ENCODE data around the gene NOP9.
"Not testable (repeated sequence)": the region's sequence is repeated elsewhere in the genome, so short reads cannot be mapped to it uniquely, and the experiment has no call there.

The NOP9 gene

DNA sequence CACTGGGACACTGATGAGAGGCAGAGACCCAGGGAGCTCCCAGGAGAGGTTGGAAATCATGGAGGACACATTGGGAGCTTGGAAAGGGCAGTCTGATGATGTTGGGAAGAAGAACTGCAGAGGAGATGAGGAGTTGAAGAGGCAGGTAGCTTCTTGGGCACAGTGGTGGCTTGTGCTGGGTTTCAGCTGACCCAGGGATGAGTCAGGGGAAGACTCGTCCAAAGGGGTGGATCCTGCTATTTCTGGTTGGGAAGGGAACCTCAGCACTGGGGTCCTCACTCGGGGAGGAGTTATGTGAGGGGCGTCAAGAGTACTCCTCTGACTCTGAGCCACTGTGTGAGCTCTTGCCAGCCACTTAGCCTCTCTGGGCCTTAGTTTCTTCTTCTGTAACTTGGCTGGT lies 23.7 kb downstream of the NOP9 start:
- in situ Hi-C loops (cut with MboI; ENCODE audit: low sequenced_read_pairs) = no loop called here

DNA sequence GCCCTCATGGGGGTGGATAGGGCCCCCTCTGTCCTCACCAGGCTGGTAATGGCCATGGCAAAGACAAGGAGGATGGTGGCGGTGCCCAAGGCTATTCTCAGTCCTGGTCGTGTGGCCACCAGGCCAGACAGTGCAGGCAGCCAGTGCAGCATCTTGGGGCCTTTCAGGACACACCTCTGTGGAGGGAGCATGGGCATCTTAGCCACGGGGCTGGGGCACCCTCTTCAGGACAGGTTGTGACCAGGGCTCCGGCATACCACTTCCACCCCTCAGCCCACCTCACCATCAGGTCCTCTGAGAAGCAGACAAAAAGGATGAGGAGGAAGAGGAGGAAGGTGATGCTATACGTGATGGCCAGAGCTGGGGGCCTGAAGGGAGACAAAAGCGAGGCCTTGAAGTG lies 24.4 kb downstream of the NOP9 start:
- in situ Hi-C loops (cut with MboI; ENCODE audit: low sequenced_read_pairs) = no loop called here

DNA sequence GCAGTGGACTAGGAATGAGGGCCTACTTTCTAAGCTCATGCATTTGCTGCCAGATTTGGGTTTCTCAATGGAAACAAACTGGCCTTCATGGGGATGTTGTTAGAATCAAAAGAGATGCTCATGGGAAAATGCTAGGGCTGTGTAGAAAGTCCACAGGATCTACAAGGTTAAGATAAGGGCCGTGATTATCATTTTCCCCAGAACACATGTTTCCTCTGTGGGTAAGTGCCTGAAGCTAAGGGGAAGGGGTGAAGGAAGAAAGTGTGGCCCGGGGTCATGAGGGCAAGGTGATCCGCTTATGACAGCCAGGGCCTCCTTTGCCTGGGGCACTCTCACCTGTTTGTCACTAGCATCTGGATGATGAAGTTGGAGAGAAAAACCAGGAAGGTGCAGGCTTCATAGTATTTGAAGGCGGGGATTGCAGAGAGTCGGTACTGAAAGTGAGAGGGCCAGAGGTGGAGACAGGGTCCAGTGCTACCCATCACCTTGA lies 25.4 kb downstream of the NOP9 start:
- in situ Hi-C loops (cut with MboI; ENCODE audit: low sequenced_read_pairs) = no loop called here

DNA sequence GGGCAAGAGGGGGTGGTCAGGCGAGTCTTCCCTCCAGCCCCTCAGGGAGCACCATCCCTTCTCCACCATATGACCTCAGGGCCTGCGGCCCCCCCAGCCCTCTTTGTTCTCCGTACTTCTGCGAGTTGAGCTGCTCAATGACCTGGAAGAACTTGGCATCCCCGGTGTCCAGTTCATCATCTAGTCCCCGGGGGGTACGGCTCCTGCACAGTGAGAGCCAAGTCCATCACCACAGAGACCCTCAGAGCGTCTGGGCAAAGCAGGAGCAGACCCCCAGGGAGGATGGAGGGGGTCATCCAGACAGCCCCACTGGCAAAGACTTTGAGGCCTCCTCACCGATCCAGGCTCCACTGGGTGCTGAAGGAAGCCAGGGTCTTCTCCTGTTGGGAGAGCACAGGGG lies 26.3 kb downstream of the NOP9 start:
- in situ Hi-C loops (cut with MboI; ENCODE audit: low sequenced_read_pairs) = no loop called here

DNA sequence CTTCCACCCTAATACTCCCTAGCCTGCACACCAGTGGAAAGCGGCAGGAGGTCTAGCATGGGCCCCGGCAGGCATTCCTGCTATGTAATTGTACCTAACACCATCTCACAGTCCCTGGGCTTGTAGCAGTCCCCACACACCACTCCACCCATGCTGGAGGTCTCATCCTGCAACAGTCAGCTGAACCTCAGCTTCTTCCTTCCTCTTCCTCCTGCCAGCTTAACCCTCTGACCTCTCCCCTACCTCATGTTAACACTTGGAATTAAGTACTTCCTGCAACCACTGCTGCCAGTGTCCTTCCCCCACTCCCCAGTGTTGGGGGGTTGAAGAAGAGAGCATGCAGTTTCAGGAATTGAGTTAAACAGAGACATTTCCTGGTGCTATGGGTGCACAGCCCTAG lies 27.7 kb downstream of the NOP9 start:
- in situ Hi-C loops (cut with MboI; ENCODE audit: low sequenced_read_pairs) = no loop called here

DNA sequence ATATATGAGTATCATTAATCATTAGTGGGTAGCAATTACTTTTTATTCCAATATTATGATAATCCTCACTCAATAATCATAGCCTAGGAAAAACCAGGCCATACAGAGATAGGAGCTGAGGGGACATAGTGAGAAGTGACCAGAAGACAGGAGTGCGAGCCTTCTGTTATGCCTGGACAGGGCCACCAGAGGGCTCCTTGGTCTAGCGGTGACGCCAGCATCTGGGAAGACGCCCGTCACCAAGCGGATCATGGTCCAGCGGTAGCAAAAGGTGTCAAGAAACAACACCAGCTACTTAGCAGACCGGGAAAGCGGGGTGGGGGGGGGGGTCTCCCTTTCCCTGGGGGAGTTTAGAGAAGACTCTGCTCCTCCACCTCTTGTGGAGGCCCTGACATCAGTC lies 28.3 kb downstream of the NOP9 start:
- in situ Hi-C loops (cut with MboI; ENCODE audit: low sequenced_read_pairs) = not testable (repeated sequence)

DNA sequence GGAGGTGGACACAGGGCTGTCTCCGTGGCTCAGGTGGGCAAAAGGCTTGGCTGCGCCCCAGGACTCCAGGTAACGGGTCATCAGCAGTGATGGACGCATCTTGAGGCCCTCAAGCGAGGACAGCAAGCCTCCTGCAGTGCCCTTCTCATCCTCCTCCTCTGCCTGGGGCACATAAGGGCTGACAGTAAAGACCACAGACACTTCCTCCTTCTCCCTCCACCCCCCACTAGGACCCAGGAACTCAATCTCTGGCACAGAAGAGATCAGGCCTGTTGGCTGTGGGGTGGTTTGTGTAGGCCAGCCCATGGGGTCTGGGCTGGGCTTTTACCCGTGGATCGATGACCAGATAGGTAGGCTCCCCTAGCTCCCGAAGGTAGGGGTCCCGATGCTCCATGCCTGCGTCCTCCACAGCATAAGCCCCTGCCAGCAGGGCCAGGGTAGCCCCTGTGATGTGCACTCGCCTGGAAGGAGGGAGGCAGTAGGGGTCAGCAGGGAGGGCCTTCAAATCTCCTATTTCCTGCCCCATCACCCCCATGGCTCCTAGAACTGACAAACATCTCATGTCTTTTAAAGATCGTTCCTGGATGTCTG lies 29.5 kb downstream of the NOP9 start:
- in situ Hi-C loops (cut with MboI; ENCODE audit: low sequenced_read_pairs) = no loop called here

DNA sequence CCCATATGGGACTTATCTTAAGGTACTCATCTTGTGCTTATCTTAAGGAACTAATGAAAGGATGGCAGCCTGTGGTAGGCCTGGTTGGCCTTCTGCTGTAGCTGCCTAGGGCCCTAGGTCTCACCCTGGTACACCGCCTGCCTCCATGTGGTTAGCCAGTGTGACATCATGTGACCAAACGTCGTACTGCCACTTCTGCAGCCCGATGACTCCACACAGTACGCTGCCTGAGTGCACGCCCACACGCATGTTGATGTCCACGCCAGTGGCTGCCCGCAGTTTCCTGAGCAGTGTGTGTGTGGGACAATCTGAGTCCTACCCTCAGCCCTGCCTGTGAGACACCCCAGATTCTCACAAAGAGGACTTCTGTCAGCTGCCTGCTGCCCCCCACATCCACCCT lies 30.1 kb downstream of the NOP9 start:
- in situ Hi-C loops (cut with MboI; ENCODE audit: low sequenced_read_pairs) = loop anchor here (5.0 kb wide), 1 partner anchor 108 kb away; no protein-coding TSS in a partner anchor

DNA sequence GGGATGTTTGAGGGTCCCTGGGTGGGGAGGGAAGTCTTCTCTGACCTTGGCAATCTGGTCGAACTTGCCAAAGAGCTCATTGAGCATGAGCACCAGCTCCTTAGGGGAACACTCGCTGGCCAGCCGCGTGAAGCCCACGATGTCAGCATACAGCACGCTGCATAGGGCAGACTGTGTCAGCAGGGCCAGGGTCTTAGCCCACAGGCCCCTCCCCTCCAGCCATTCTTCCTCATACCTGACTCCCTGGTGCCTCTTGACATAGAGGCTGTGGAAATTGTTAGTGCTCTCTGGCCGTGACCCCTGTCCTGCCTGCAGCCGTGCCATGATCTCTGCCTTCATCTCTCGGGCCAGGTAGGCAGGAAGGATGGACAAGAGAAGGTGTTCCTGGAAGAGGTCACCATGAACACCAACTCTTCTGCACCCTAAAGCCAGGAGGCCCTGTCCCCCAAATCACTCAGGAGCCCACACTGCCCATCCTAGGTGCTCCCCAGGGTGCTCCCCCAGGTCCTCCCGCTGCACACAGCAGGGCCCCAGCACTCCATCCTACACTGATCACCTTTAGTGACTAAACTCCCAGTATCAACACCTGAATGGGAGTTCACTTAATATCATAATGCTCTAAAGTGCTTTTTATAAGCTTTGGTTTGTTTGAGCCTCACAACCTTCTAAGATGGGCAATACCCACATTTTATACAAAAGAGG lies 31.5 kb downstream of the NOP9 start:
- in situ Hi-C loops (cut with MboI; ENCODE audit: low sequenced_read_pairs) = loop anchor here (5.0 kb wide), 1 partner anchor 106 kb away; no protein-coding TSS in a partner anchor

DNA sequence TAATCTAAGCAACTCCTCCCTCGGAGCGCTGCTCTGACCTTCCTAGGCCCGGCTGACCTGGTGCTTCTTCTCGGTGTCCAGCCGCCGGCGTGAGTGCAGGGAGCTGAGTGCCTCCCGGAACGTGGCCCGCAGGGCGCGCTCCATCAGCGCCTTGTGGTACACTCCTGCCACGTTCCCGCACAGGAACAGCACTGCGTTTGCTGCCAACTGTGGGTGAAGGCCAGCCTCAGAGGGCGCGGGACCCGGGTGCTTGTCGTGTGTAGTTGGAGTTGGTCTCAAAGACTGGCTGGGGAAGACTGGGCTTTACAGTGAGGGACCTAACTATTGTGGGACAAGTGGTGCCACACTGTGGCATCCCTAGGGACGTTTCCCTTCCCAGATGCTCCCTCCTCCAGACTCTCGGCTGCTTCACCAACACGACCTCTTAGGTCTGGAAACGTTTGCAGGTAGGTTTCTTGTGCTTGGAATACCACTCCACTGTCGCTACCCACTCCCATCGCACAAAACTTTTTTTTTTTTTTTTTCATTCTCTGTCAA lies 32.1 kb downstream of the NOP9 start:
- in situ Hi-C loops (cut with MboI; ENCODE audit: low sequenced_read_pairs) = loop anchor here (5.0 kb wide), 1 partner anchor 106 kb away; no protein-coding TSS in a partner anchor

DNA sequence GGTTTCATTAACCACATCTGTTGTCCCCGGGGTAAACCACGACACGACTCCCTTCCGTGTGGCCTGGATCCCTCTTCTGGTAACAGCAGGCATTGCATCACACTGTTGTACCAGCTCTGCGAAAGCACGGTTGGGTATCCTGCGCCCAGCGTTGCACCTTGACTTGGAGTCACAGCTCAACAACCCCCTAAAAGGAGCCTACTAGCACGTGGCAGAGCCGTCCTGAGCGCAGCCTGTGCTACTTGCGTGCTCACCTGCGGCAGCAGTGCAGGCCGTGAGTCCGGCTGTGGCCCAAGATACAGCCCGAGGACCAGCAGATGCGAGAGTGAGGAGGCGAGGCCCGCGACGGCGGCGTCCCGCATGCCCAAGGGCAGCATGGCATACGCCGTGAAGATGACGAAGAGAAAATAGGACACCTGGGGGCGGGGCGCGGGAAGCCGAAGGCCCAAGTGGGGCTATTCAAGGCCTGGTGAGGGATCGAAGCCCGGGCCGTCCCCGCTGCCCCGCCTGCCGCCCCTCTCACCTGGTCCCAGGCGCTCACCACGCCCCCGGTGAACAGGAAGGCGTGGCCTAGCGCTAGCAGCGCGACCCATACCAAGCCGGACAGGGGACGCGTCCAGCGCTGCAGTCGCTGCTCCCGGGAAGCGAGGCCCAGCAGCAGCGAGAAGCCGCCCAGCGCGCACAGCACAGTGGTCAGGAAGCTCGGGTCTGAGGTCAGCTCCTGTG lies 32.8 kb downstream of the NOP9 start:
- in situ Hi-C loops (cut with MboI; ENCODE audit: low sequenced_read_pairs) = loop anchor here (5.0 kb wide), 1 partner anchor 105 kb away; no protein-coding TSS in a partner anchor

DNA sequence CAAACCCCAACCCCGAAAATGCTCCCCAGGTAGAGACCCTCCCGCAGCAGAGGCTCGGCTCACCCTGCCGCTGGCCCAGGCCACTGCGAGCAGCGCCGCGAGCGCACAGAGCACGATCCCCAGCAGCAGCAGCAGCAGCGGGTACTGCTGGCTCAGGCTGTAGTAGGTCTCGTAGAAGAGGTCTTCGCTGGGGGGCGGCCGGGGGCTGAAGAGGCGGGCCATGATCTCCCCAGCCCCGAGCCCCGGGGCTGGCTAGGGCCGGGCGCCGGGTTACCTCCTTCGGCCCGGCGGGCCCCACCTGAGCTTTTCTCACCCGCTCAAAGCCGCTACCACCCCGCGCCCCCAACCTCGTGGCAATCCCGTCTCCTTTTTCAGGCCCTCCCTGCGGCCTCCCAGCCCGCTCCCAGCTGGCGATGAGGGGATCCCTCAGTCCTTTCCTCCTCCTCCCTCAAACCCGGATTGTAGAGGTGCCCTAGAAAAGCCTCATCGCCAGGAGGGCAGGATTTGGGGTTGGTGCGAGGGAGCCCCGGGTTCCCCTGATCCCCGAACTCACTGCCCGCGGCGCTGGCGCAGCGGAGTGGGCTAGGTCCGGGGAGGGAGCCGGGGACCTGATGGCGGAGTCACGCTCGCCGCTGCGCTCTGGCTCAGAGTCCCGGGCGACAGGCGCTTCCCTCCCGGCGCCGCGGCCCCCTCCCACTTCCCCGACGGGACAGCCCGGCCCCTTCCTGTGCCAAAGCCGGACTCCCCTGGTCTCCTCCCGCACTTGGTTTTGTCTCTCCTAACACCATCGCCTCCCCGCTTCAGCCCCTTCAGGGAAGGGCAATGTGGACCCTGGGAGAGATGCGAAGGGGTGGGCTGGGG lies 35.0 kb downstream of the NOP9 start, which contains the start of gene ADCY4:
TSS of gene ADCY4 (minus strand) at position 641 of the 861 bp plus-strand sequence. CDS start at position 222, 419 bp downstream.
- in situ Hi-C loops (cut with MboI; ENCODE audit: low sequenced_read_pairs) = loop anchor here (5.0 kb wide), 1 partner anchor 103 kb away; no protein-coding TSS in a partner anchor

DNA sequence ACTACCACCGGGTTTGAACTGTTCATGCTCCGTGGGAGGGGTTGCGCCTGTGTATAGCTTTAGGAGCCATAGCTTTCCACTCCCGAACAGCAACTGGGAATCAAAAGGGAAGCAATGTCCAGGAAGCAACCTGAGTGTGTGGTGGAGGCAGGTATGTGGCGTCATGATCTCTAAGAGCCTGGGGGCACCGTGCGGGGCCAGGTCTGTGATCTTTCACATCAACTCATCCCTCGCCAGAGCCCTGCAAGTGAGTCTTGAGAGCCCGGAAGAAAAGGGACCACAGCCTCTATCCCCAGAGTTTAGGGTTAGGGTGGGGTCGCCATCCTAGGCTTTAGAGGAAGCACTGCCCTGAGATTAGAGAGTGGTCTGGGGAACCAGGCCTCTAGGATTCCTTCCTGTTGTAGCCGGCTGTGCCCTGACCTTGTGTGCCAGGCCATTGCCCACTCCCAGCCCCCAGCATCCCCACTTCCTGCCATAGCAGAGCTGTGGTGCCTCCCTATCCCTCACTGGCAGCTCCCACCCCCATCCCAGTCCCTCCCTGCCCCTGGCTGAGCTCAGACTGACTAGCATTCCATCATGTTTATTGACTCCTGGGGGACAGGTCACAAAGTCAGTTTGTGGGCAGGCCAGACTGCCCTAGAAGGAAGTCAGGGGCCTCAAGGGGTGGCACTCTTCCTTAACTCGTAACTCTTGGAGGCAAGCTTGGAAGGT lies 36.0 kb downstream of the NOP9 start:
- in situ Hi-C loops (cut with MboI; ENCODE audit: low sequenced_read_pairs) = no loop called here

DNA sequence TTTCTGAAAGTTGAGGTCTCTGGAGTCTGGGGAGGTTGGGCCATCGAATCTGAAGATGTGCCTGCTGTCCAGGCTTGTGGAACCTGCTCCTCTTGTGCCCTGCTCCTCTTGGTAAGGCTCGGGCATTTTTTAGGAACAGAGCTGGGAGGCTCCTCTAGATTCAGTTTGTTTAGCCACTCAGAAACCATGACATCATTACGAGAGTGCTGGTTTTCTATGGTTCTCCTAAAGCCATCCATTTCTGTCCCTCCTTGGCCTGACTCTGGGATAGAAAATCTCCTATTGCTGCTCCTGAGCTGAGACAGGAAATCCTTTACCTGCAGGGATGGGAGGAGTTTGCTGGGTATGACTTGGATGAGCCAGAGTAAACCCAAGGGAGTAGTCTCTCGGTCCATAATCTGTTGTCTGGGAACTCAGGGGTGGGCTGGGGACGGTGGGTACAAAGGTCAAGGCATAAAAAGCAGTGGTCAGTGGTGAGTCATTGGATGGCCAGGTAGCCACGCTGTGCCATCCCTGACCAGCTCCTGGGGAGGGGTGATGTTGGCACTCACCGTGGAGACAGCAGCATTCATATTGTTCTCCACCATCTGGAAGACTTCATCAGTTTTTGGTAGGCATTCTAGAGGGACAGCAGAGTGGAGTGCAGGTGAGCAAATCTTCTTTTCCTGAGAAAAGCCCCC lies 37.6 kb downstream of the NOP9 start:
- in situ Hi-C loops (cut with MboI; ENCODE audit: low sequenced_read_pairs) = no loop called here

DNA sequence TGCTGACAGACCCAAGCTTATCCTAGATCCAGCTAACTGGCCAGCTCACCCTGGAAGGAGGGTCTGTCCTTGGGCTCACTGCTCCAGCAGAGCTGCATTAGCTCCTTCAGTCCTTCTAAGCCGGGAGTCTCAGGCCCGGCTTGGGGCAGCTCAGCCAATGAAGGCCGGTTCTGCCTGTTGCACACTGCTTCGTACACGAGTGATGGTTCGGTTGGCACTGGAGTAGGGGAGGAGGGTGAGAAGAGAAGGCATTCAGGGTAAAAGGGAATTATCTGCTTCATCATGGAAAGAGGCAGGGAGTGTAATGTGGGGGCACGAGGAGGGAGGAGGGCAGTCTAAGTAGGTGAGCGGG lies 38.1 kb downstream of the NOP9 start:
- in situ Hi-C loops (cut with MboI; ENCODE audit: low sequenced_read_pairs) = no loop called here

DNA sequence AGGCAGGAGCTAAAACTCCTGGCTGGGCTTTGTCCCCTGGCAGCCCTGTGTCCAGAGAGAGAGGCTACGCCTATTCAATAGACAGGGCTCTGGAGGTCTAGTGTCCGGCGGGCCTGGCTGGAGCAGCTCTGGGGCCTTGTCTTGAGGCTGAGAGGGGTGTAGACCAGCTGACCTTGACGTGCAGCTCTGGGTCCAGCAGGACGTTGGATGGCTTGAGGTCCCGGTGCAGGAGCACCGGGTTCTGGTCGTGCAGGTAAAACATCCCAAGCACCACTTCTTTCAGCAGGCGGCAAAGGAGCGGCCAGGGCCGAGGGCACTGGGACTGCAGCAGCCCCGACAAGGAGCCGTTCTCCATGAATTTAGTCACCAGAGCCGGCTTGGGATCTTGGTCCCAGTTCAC lies 39.2 kb downstream of the NOP9 start:
- in situ Hi-C loops (cut with MboI; ENCODE audit: low sequenced_read_pairs) = no loop called here

DNA sequence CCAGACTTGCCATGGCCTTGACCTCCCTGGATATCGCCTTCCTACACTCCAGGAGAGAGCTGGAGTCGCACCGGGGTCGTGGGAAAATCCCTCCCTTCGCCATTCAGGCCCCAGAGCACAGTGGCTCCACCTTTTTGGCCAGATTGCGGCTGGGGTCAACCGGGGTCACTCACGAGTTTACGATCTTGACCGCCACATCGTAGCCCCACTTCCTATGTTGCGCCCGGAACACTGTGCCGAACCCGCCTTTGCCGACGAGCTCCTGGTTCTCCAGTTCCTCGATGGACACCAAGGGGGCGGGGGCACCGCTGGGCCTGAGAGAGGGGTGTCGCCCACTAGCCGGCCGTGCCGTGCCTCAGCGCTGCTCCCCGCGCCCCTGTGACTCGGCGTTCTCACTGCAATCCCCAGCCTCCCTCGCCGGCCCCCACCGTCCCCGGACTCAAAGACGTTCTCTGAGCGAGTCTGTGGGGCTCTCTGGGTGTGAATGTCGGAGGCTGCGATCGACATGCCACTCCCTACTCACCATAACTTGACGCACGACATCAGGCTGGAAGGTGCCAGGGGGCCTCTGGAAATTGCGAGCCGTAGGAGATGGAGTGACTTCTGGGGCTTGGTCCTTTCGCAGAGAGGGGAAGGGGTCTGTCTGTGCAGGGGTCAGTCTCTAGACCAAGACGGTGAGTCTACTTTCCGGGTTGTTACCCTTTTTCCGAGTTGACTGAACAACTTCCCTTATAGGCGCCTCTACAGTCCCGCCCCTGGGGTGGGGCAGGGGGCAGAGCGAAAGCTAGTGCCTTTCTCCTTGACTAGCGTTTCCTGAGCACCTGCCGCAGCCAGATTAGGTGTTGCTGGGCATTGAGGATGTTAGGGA lies 39.9 kb downstream of the NOP9 start, which contains the start of gene RIPK3:
TSS of gene RIPK3 (minus strand) at position 708 of the 868 bp plus-strand sequence. CDS start at position 543, 165 bp downstream.
- in situ Hi-C loops (cut with MboI; ENCODE audit: low sequenced_read_pairs) = no loop called here

DNA sequence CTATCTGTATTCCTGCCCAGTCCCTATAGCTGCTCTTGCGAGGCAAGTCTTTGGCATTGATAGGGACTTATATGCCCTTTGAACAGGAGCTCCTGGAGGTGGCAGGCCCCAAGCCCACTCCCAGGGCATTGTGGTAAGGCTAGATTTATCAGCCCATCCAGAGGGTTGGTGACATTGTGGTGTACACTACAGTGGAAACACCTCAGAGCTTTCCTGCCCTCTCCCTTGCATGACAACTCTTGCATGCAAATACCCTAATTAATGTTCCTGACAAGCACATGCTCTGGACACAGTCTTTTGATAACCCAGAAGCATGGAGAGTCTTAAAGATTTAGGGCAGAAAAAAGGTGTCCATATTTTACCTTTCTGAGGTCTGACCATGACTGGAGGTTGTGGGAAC lies 41.0 kb downstream of the NOP9 start:
- in situ Hi-C loops (cut with MboI; ENCODE audit: low sequenced_read_pairs) = no loop called here
